Vagina (tissue), 2 donors: ENCODE data around the gene EARS2.

ENCODE experiments used
- CTCF ChIP-seq, 3 experiments: fragments of 450-650 bp in 2 of 3; fragments of 200-600 bp in 1 of 3; sonication (generic) in 1 of 3; IDR thresholded peaks; one replicate each; pipeline ENCODE4 v1.5.1; 2017 to 2019; ENCODE audit warnings: antibody characterized with exemption in 3 of 3, mild to moderate bottlenecking in 2 of 3, moderate library complexity in 2 of 3
- POLR2A ChIP-seq, 2 donors: fragments of 450-650 bp; IDR thresholded peaks; one replicate each; pipeline ENCODE4 v1.6.1; 2017; ENCODE audit warnings: antibody characterized with exemption in 2 of 2, mild to moderate bottlenecking in 2 of 2, moderate library complexity in 2 of 2

- TF ChIP-seq POLR2A (IDR thresholded peaks at IDR 0.05), result no peak
- no peak for TF ChIP-seq CTCF (IDR thresholded peaks at IDR 0.05)
Measured at GRCh38 chr16:23505671-23506605, 51.2 kb downstream of the EARS2 start.
